LNCAP (cell line): Measurements from ENCODE around the gene PTGS1.

Experiments
- TF ChIP-seq, protein P1 (sequence below): fragments of 450-650 bp; IDR thresholded peaks from 2 replicates; pipeline ENCODE4 v1.5.1; 2017; ENCODE audit warnings: mild to moderate bottlenecking

The PTGS1 gene

DNA sequence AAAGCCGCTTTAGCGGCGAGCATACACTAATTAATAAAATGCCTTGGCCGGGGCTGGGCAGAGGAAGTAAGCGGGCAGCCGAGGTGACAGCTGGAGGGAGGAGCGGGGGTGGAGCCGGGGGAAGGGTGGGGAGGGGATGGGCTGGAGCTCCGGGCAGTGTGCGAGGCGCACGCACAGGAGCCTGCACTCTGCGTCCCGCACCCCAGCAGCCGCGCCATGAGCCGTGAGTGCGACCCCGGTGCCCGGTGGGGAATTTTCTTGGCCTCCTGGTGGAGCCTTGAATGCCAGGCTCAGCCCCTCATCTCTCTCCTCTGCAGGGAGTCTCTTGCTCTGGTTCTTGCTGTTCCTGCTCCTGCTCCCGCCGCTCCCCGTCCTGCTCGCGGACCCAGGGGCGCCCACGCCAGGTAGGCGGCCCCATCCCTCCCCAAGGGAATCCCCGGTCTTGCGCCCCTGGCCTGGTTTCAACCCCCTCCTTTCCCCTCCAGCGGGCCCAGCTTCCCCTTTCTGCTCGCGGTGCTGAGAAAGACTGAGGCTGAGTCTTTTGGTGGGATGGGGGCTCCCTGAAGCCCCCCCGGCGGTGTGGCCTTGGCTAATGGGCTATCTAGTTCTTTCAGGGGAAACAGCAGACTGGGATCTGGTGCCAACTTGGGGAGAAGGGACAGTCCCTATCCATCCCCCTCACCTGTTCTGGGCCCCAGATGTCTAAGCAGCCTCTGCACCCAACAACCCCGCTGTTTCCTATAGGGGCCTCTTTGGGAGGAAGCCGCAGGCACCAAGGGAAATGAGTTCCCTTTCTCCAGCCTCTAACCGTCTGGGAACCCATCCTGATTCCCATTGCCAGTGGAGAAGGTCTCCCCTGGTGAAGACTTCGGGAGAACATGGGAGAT, at the start of gene PTGS1:
TSS of gene PTGS1 (plus strand) at position 156 of the 887 bp plus-strand sequence. CDS start at position 217, 61 bp downstream.
- TF ChIP-seq, protein P1, sequence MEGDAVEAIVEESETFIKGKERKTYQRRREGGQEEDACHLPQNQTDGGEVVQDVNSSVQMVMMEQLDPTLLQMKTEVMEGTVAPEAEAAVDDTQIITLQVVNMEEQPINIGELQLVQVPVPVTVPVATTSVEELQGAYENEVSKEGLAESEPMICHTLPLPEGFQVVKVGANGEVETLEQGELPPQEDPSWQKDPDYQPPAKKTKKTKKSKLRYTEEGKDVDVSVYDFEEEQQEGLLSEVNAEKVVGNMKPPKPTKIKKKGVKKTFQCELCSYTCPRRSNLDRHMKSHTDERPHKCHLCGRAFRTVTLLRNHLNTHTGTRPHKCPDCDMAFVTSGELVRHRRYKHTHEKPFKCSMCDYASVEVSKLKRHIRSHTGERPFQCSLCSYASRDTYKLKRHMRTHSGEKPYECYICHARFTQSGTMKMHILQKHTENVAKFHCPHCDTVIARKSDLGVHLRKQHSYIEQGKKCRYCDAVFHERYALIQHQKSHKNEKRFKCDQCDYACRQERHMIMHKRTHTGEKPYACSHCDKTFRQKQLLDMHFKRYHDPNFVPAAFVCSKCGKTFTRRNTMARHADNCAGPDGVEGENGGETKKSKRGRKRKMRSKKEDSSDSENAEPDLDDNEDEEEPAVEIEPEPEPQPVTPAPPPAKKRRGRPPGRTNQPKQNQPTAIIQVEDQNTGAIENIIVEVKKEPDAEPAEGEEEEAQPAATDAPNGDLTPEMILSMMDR, result no peak

DNA sequence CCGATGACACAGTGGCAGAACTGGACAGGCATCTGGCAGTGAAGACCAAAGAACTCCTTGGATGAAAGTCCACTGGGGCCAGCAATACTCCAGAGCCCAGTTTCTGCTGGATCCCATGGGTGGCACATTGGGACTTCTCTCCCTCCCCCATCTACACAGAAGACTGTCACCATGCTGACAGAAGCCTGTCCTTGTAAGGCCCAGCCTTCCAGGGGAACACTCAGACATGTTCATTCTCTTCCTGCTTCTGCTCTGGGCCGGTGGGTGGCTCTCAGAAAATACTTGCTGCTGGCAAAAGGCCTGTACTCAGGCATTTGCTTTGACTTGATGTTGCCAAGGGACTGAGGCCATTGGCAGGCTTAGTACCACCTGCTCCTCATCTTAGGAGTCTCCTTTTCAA, 48.3 kb upstream of the PTGS1 start:
- TF ChIP-seq, protein P1, result no peak

DNA sequence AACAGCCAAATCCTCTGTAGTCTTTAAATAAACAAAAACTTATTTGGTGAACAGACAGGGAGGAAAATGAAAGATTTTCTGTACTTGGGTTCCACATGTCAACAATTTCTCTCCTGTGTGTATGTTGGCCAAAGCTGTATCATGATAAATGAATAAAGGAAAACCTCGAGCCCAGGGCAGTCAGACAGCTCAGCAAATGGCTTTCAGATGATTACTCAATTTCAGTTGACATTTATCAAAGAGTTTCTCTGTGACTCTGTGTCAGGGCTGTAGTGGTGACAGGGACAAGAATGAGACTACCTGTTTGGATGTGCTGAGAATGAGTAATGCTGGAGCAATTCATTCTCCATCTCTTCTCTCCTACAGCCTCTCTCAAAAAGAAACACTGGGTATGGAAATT, 45.7 kb upstream of the PTGS1 start:
- TF ChIP-seq, protein P1, result no peak

DNA sequence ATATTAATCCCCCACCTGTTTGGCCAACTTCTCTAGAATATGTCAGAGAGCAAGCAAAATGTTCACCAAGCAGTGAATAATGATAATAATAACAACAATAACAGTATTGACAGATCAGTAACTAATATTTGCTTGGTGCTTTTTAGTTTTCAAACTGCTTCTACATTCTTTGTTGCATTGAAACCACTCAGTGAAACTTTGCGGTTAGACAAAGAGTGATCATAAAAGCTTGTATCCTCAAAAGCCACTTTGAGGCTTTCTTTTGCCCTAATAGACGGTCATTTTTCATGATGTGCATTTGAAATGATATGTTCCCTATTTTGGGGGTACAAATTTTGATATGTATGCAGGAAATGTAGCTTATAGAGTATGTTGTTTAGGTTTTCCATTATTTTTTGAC, 43.6 kb upstream of the PTGS1 start:
- TF ChIP-seq, protein P1, result no peak

DNA sequence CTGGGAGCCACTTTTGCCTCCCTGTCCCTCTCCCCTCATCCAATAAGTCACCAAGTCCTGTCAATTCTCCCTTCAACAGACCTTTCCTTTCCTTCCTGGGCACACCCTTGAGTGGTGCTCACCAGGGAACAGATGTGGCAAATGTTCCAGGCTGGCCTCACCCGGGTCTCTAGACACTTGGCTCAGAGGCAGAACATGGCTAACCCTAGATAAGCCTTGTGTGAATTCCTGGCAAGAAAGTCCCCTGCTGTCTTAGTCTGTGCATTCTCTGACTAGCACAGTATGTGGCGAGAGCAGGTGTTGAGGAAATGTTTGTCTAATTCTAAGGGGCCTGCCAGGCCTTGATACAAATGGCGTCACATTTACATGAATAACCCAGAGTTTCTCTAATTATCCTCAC, 41.2 kb upstream of the PTGS1 start:
- TF ChIP-seq, protein P1, result no peak

DNA sequence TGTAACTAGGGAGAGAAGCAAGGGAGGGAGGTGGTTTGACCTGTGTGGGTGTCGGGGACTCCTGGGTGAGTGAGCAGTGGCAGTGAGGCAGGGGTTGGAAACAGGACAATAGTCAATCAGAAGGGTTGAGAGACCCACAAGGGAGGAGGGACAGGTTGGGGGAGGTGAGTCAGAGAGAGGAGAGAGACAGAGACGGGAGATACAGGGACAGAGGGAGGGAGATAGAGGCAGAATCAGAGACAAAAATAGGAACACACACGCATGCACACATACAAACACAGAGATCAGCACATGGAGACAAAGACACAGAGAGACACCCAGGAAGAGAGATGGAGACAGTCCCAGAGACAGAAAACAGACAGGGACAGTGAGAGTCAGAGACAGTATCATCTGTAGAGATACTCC, 39.3 kb upstream of the PTGS1 start:
- TF ChIP-seq, protein P1, result no peak

DNA sequence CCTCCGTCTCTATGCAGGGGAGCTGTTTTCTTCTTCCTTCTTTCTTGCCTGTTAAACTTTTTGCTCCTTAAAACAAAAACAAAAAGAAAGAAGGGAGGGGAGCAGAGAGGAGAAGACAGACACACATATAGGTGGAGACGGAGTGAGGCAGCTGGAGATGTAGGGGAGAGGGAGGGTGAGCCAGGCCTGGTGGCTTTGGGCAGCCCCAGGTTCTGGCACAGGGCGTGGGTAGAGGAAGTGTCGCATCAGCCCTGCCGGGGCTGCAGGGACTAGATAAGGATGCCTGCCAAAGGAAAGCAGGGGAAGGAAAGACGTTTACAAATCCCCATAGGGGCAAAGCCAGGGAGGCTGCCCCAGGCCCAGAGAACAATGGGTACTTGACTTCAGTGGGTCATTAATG, 38.7 kb upstream of the PTGS1 start:
- TF ChIP-seq, protein P1, result no peak
